Measurements from ENCODE around the gene NPIPB2. TPM values are rescaled to one million over a fixed set of nuclear protein-coding genes. Genes with fewer than 3 reads are reported as not detected.
"Not testable (repeated sequence)": the region's sequence is repeated elsewhere in the genome, so short reads cannot be mapped to it uniquely, and the experiment has no call there.

Gene NPIPB2
- total RNA-seq, 1 experiment from 2014 or later = 17.2 TPM

DNA sequence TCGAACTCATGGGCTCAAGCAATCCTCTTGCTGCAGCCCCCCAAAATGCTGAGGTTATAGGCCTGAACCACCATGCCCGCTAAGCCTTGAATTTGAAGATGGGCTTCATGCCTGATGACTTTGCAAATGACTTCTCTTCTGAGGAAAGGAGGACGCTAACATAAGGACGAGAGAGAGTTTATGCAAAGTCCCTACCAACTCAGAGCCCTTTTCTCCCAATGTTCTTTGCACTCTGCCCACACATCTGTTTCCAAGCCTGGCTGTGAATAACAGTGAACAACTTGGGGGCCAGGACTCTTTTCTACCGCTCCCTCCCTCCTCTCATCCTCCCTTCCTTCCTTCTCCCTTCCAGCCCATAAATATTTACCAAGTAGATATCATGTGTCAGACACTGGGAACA lies 8.5 kb upstream of the NPIPB2 start:
- no peak for DNase-seq (ENCODE audit: unreplicated experiment)
- no TSS peak for BruUV-seq (replicated peaks)
- no peak overlapping the region for H3K27ac Mint-ChIP-seq (ENCODE audit: low read depth, unreplicated experiment)
- H3K4me3 Mint-ChIP-seq (ENCODE audit: unreplicated experiment) = no peak overlapping the region
- intact Hi-C loops (cut with micrococcal nuclease) = no loop called here
- no peaks in the 10 kb centered on the region for H3K4me1 Mint-ChIP-seq (ENCODE audit: insufficient read depth, unreplicated experiment)
- TF ChIP-seq, protein P1, sequence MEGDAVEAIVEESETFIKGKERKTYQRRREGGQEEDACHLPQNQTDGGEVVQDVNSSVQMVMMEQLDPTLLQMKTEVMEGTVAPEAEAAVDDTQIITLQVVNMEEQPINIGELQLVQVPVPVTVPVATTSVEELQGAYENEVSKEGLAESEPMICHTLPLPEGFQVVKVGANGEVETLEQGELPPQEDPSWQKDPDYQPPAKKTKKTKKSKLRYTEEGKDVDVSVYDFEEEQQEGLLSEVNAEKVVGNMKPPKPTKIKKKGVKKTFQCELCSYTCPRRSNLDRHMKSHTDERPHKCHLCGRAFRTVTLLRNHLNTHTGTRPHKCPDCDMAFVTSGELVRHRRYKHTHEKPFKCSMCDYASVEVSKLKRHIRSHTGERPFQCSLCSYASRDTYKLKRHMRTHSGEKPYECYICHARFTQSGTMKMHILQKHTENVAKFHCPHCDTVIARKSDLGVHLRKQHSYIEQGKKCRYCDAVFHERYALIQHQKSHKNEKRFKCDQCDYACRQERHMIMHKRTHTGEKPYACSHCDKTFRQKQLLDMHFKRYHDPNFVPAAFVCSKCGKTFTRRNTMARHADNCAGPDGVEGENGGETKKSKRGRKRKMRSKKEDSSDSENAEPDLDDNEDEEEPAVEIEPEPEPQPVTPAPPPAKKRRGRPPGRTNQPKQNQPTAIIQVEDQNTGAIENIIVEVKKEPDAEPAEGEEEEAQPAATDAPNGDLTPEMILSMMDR (IDR thresholded peaks at IDR 0.05; ENCODE audit: unreplicated experiment) = no peak
- ChIA-PET POLR2A (no interaction called here), CTCF (no interaction called here)
- no peaks in the 10 kb centered on the region for H3K27me3 Mint-ChIP-seq (ENCODE audit: insufficient read depth, unreplicated experiment)
- H3K36me3 Mint-ChIP-seq (ENCODE audit: insufficient read depth, unreplicated experiment) = no peaks in the 10 kb centered on the region
- H3K9me3 Mint-ChIP-seq (ENCODE audit: unreplicated experiment) = no peaks in the 10 kb centered on the region

DNA sequence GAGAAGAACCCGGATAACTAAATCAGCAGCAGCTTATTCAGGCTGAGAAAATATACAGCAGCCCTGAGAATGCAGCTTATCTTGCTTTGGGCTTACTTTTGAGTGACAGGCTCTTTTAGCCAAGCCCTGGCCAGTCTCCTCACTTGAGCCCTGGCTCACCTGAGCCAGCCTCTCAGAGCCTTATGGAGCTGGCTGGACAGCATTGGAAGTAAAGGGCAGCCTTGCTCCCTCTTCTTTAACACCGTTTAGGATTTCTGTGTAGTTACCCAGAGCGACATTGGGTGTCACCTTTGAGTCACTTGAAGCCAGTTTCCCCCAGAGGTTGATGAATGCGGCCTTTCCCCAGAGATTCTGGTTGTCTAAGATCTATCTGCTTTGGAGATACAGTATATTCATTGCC lies 7.7 kb upstream of the NPIPB2 start:
- H3K4me1 Mint-ChIP-seq (ENCODE audit: insufficient read depth, unreplicated experiment) = no peaks in the 10 kb centered on the region
- intact Hi-C loops (cut with micrococcal nuclease) = no loop called here
- ChIA-PET CTCF (interaction anchor here (0.9 to 7.0 kb wide), 6 partner anchors 22 to 146 kb away, joined by 3 to 85 read pairs (median 4); no protein-coding TSS in a partner anchor), POLR2A (interaction anchor here (1.0 kb wide), 1 partner anchor 8 kb away, joined by 3 read pairs; no protein-coding TSS in a partner anchor)
- no peaks in the 10 kb centered on the region for H3K9me3 Mint-ChIP-seq (ENCODE audit: unreplicated experiment)
- no peak overlapping the region for H3K4me3 Mint-ChIP-seq (ENCODE audit: unreplicated experiment)
- no peaks in the 10 kb centered on the region for H3K36me3 Mint-ChIP-seq (ENCODE audit: insufficient read depth, unreplicated experiment)
- H3K27ac Mint-ChIP-seq (ENCODE audit: low read depth, unreplicated experiment) = no peak overlapping the region
- no TSS peak for BruUV-seq (replicated peaks)
- no peaks in the 10 kb centered on the region for H3K27me3 Mint-ChIP-seq (ENCODE audit: insufficient read depth, unreplicated experiment)
- peak; percentile 56 for DNase-seq (ENCODE audit: unreplicated experiment)
- TF ChIP-seq, protein P1 (IDR thresholded peaks at IDR 0.05; ENCODE audit: unreplicated experiment) = peak; percentile 39

DNA sequence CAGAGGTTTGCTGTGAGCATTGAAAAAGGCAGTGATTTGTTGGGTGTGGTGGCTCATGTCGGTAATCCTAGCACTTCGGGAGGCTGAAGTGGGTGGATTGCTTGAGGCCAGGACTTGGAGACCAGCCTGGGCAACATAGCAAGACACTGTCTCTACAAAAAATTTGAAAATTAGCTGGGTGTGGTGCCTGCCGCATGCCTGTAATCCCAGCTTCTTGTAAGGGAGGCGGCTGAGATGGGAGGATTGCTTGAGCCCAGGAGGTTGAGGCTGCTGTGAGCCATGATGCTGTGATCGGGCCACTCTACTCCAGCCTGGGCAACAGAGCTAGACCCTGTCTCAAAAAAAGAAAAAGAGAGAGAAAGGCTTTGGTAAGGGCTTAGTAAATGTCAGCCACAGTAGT lies 7.0 kb upstream of the NPIPB2 start:
- Mint-ChIP-seq H3K4me1 (ENCODE audit: insufficient read depth, unreplicated experiment) (no peaks in the 10 kb centered on the region), H3K27ac (ENCODE audit: low read depth, unreplicated experiment) (no peak overlapping the region), H3K9me3 (ENCODE audit: unreplicated experiment) (no peaks in the 10 kb centered on the region), H3K4me3 (ENCODE audit: unreplicated experiment) (no peak overlapping the region), H3K27me3 (ENCODE audit: insufficient read depth, unreplicated experiment) (no peaks in the 10 kb centered on the region), H3K36me3 (ENCODE audit: insufficient read depth, unreplicated experiment) (no peaks in the 10 kb centered on the region)
- no peak for DNase-seq (ENCODE audit: unreplicated experiment)
- intact Hi-C loops (cut with micrococcal nuclease) = no loop called here
- ChIA-PET POLR2A (interaction anchor here (1.0 kb wide), 1 partner anchor 9 kb away, joined by 3 read pairs; no protein-coding TSS in a partner anchor), CTCF (interaction anchor here (0.6 to 7.0 kb wide), 11 partner anchors 8 to 482 kb away, joined by 3 to 85 read pairs (median 4); no protein-coding TSS in a partner anchor)
- TF ChIP-seq, protein P1 (IDR thresholded peaks at IDR 0.05; ENCODE audit: unreplicated experiment) = no peak
- no TSS peak for BruUV-seq (replicated peaks)

DNA sequence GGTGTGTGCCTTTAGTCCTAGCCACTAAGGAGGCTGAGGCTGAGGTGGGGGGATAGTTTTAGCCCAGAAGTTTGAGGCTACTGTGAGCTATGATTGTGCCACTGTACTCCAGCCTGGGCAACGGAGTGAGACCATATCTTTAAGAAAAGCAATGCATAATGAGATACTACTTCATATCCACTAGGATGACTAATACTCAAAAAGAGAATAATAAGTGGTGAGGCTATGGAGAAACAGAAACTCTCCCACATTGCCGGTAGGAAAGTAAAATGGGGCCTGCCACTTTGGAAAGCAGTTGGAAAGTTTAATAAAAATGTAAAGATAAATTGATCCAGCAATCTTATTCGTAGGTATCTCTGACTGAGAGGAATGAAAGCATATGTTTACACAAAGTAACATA lies 4.6 kb upstream of the NPIPB2 start:
- ChIA-PET CTCF (interaction anchor here (0.6 to 7.0 kb wide), 3 partner anchors 121 to 1027 kb away, joined by 3 to 85 read pairs (median 5); no protein-coding TSS in a partner anchor), POLR2A (no interaction called here)
- no TSS peak for BruUV-seq (replicated peaks)
- TF ChIP-seq, protein P1 (IDR thresholded peaks at IDR 0.05; ENCODE audit: unreplicated experiment) = no peak
- Mint-ChIP-seq H3K9me3 (ENCODE audit: unreplicated experiment) (no peaks in the 10 kb centered on the region), H3K36me3 (ENCODE audit: insufficient read depth, unreplicated experiment) (no peaks in the 10 kb centered on the region), H3K27ac (ENCODE audit: low read depth, unreplicated experiment) (no peak overlapping the region), H3K4me3 (ENCODE audit: unreplicated experiment) (no peak overlapping the region), H3K27me3 (ENCODE audit: insufficient read depth, unreplicated experiment) (no peaks in the 10 kb centered on the region), H3K4me1 (ENCODE audit: insufficient read depth, unreplicated experiment) (no peaks in the 10 kb centered on the region)
- no peak for DNase-seq (ENCODE audit: unreplicated experiment)
- intact Hi-C loops (cut with micrococcal nuclease) = no loop called here

DNA sequence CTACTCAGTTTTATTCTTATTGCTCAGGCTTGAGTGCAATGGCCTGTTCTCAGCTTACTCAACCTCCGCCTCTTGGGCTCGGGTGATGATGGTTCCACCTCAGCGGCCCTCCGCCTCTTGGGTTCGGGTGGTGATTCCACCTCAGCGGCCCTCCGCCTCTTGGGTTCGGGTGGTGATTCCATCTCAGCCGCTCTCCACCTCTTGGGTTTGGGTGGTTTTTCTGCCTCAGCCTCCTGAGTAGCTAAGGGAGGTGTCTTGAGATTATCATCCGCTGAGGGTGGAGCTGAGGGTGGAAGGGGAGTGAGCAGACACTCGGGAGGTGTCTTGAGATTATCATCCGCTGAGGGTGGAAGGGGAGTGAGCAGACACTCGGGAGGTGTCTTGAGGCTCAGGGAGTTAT lies 14.5 kb downstream of the NPIPB2 start:
- H3K4me1 Mint-ChIP-seq (ENCODE audit: insufficient read depth, unreplicated experiment); H3K27ac Mint-ChIP-seq (ENCODE audit: low read depth, unreplicated experiment); H3K36me3 Mint-ChIP-seq (ENCODE audit: insufficient read depth, unreplicated experiment); POLR2A ChIA-PET; H3K9me3 Mint-ChIP-seq (ENCODE audit: unreplicated experiment); BruUV-seq (replicated peaks); intact Hi-C loops (cut with micrococcal nuclease); CTCF ChIA-PET; H3K4me3 Mint-ChIP-seq (ENCODE audit: unreplicated experiment); DNase-seq (ENCODE audit: unreplicated experiment); H3K27me3 Mint-ChIP-seq (ENCODE audit: insufficient read depth, unreplicated experiment): not testable (repeated sequence)

- H3K4me3 Mint-ChIP-seq (ENCODE audit: unreplicated experiment) = not testable (repeated sequence)
Measured at GRCh38 chr16:11924046-11924445, 17.8 kb downstream of the NPIPB2 start.

More at GRCh38 chr16:11924046-11924445, 17.8 kb downstream of the NPIPB2 start:
- DNase-seq (ENCODE audit: unreplicated experiment); intact Hi-C loops (cut with micrococcal nuclease); H3K27me3 Mint-ChIP-seq (ENCODE audit: insufficient read depth, unreplicated experiment); BruUV-seq (replicated peaks); H3K27ac Mint-ChIP-seq (ENCODE audit: low read depth, unreplicated experiment); H3K4me1 Mint-ChIP-seq (ENCODE audit: insufficient read depth, unreplicated experiment); H3K9me3 Mint-ChIP-seq (ENCODE audit: unreplicated experiment); H3K36me3 Mint-ChIP-seq (ENCODE audit: insufficient read depth, unreplicated experiment): not testable (repeated sequence)
- ChIA-PET POLR2A (interaction anchor here (0.9 kb wide), 1 partner anchor 35 kb away, joined by 3 read pairs; no protein-coding TSS in a partner anchor), CTCF (interaction anchor here (1.2 kb wide), 1 partner anchor 144 kb away, joined by 4 read pairs; no protein-coding TSS in a partner anchor)

Data from MCF 10A (cell line).